ENCODE results near the gene SPART. TPM values are rescaled to one million over a fixed set of nuclear protein-coding genes. Genes with fewer than 3 reads are reported as not detected.

Gene SPART
- total RNA-seq, 1 experiment from 2014 or later = 91.3 TPM

Other genes with a start within 250 kb of the SPART start
- gene DCLK1, start 215.0 kb downstream of the SPART start, total RNA-seq (2014; rRNA removed; shearing (Covaris generic)) = 12.6 and 13.6 TPM in 2 replicates
- 1.1 and 3.4 TPM in 2 replicates for gene SOHLH2, start 131.8 kb downstream of the SPART start, total RNA-seq (2014; rRNA removed; shearing (Covaris generic))
- 7.0 and 9.2 TPM in 2 replicates for gene CCDC169, start 48.6 kb downstream of the SPART start, total RNA-seq (2014; rRNA removed; shearing (Covaris generic))
- gene CCNA1, start 86.1 kb upstream of the SPART start, total RNA-seq (2014; rRNA removed; shearing (Covaris generic)) = 10.7 and 11.5 TPM in 2 replicates

Data from A172 (cell line).